Hepatocyte (in vitro differentiated cells): ENCODE measurements around the gene MEX3A. TPM values are rescaled to one million over a fixed set of nuclear protein-coding genes. Genes with fewer than 3 reads are reported as not detected.

Source experiments
- DNase-seq: peaks from one replicate; pipeline ENCODE4 v3.0.0-alpha.2; 2016; ENCODE audit warnings: low spot score
- H2AFZ ChIP-seq: fragments of 200-600 bp; sonication (generic); 2 replicates; pipeline ENCODE4 v1.6.0; 2016; ENCODE audit warnings: antibody characterized with exemption, mild to moderate bottlenecking
- H3K27ac ChIP-seq: fragments of 200-600 bp; sonication (generic); 2 replicates; pipeline ENCODE4 v1.5.1; 2016; ENCODE audit warnings: mild to moderate bottlenecking
- H3K27me3 ChIP-seq: fragments of 200-600 bp; sonication (generic); 2 replicates; pipeline ENCODE4 v1.6.1; 2016
- H3K36me3 ChIP-seq: fragments of 200-600 bp; sonication (generic); replicated peaks from 2 replicates; pipeline ENCODE4 v1.5.1; 2016; ENCODE audit warnings: low read depth; ENCODE audit not compliant: insufficient read depth
- H3K4me1 ChIP-seq: fragments of 200-600 bp; sonication (generic); 2 replicates; pipeline ENCODE4 v1.5.1; 2016; ENCODE audit warnings: mild to moderate bottlenecking, moderate library complexity; ENCODE audit not compliant: insufficient read depth
- H3K4me2 ChIP-seq: fragments of 200-600 bp; sonication (generic); 2 replicates; pipeline ENCODE4 v1.6.0; 2016
- H3K4me3 ChIP-seq: fragments of 200-600 bp; sonication (generic); 2 replicates; pipeline ENCODE4 v1.5.1; 2016; ENCODE audit warnings: mild to moderate bottlenecking
- H3K79me2 ChIP-seq: fragments of 200-600 bp; sonication (generic); 2 replicates; pipeline ENCODE4 v1.6.0; 2017; ENCODE audit warnings: mild to moderate bottlenecking
- H3K9me2 ChIP-seq: fragments of 200-600 bp; sonication (generic); replicated peaks from 2 replicates; pipeline ENCODE4 v1.6.0; 2017; ENCODE audit warnings: mild to moderate bottlenecking; ENCODE audit not compliant: insufficient read depth
- H3K9me3 ChIP-seq: fragments of 200-600 bp; sonication (generic); 2 replicates; pipeline ENCODE4 v1.5.1; 2016; ENCODE audit warnings: low read depth, mild to moderate bottlenecking
- H4K20me1 ChIP-seq: fragments of 200-600 bp; sonication (generic); 2 replicates; pipeline ENCODE4 v1.6.0; 2016; ENCODE audit warnings: mild to moderate bottlenecking; ENCODE audit not compliant: insufficient read depth, poor library complexity, severe bottlenecking
- CTCF ChIP-seq: fragments of 200-600 bp; sonication (generic); IDR thresholded peaks from 2 replicates; pipeline ENCODE4 v1.5.1; 2016; ENCODE audit warnings: antibody characterized with exemption, mild to moderate bottlenecking; ENCODE audit not compliant: poor library complexity
- EZH2 ChIP-seq: fragments of 200-600 bp; sonication (generic); IDR thresholded peaks from 2 replicates; pipeline ENCODE4 v1.6.1; 2016; ENCODE audit warnings: antibody characterized with exemption, mild to moderate bottlenecking, borderline replicate concordance
- EZH2phosphoT487 ChIP-seq: fragments of 200-600 bp; sonication (generic); IDR thresholded peaks from one replicate; pipeline ENCODE4 v1.6.1; 2018; ENCODE audit warnings: antibody characterized with exemption, mild to moderate bottlenecking, low read depth, moderate library complexity; ENCODE audit not compliant: unreplicated experiment, severe bottlenecking
- WGBS: methylation state at CpG from one replicate; pipeline ENCODE4 v1.1.6; 2016; ENCODE audit warnings: low lambda C conversion rate; ENCODE audit errors: missing lambda C conversion rate; 5-methylcytosine and 5-hydroxymethylcytosine counted together
- polyA plus RNA-seq: library from polyadenylated mRNA; unstranded; fragments of >200 nt; fragmentation: Nextera tagmentation; extraction: Ambion mirVana; gene quantifications from 2 replicates; pipeline ENCODE4 v1.2.1, GENCODE V29; 2016
- total RNA-seq: library from RNA; depleted of rRNA; stranded (reverse); fragments of >200 nt; gene quantifications from 2 replicates; pipeline ENCODE4 v1.2.3, GENCODE V29; 2014

Gene MEX3A
- total and polyA plus RNA-seq, 2 experiments from 2014 or later = 9.3 to 12.0 TPM

DNA sequence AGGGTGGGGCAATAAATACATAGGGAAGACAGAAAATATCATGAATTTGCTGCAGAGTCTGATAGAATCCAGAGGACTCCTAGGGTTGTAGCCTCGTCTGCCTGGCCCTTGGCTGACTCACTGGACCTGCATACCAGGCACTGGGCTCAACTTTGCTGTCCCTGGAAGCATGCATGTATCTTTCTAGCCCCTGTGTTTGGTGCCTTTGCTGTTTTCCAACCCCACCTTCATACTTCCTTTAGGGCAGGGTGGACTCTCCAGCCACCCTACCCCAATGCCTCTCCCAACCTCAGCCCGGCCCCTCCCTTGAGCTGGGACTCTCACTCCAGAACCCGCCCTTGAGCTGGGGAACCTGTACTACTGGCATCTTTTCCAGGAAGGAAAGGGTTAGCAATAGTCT is 20.1 kb downstream of the MEX3A start:
- DNase-seq = peak; percentile 40
- no peaks in the 10 kb centered on the region for H3K36me3 ChIP-seq
- H3K4me3 ChIP-seq = peak overlapping the region; percentile 51
- H3K79me2 ChIP-seq = peaks cover 42% of the 10 kb centered on the region
- no peaks in the 10 kb centered on the region for H3K9me3 ChIP-seq
- no peaks in the 10 kb centered on the region for H3K27me3 ChIP-seq
- peak overlapping the region; percentile 90 for H3K27ac ChIP-seq
- peaks cover 9% of the 10 kb centered on the region for H3K4me1 ChIP-seq
- peak overlapping the region; percentile 79 for H3K4me2 ChIP-seq
- TF ChIP-seq EZH2 (no peak), CTCF (no peak), EZH2phosphoT487 (no peak)
- H3K9me2 ChIP-seq = no peaks in the 10 kb centered on the region
- peaks cover 6% of the 10 kb centered on the region for H4K20me1 ChIP-seq
- WGBS = 73% methylated on average over 3 of the region's 3 CpGs
- H2AFZ ChIP-seq = no peak overlapping the region

DNA sequence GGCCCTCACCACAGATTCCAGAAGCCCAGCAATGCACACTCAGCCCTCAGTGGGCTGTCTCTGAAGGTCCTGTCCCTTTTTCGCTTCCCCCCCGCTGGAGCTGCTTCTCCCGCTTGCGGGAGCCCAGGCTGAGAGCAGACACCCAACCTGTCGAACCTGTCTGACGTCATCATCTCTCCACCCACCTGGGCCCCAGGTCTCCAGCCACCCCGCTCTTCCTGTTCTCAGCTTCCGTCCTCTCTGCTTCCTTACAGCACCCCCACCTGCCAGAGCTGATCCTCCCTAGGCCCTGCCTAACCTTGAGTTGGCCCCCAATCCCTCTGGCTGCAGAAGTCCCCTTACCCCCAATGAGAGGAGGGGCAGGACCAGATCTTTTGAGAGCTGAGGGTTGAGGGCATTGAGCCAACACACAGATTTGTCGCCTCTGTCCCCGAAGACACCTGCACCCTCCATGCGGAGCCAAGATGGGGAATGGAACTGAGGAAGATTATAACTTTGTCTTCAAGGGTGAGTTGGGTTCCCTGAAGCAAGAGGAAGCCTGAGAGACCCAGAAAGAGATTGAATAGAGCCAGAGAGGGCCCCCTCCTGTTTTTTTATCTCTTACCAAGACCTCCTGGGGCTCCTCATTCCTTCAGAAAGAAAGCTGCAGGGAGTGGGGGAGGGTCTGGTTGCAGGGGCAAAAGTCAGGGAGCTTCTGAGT is 21.2 kb downstream of the MEX3A start, which contains the start of gene RAB25:
Gene RAB25, plus strand, starts transcription at position 224 of the 700 bp plus-strand sequence. Its CDS starts 241 bp downstream, at position 465.
- Histone ChIP-seq H2AFZ (peak within 1 kb of the TSS; percentile 11), H4K20me1 (peaks cover 6% of the 10 kb centered on the region), H3K4me3 (peak within 1 kb of the TSS; percentile 51), H3K79me2 (peaks cover 49% of the 10 kb centered on the region), H3K27ac (peak within 1 kb of the TSS; percentile 90), H3K4me2 (peak within 1 kb of the TSS; percentile 79), H3K27me3 (no peaks in the 10 kb centered on the region), H3K9me3 (no peaks in the 10 kb centered on the region), H3K4me1 (peaks cover 9% of the 10 kb centered on the region), H3K36me3 (no peaks in the 10 kb centered on the region), H3K9me2 (no peaks in the 10 kb centered on the region)
- DNase-seq = peak; percentile 92
- no peak for TF ChIP-seq CTCF
- TF ChIP-seq EZH2phosphoT487 = no peak
- no peak for TF ChIP-seq EZH2
- WGBS = 24% methylated on average over 11 of the region's 11 CpGs

GRCh38 chr1:156056326-156056849 is 25.9 kb downstream of the MEX3A start:
- WGBS = 95% methylated on average over 1 of the region's 1 CpG
- Histone ChIP-seq H3K4me2 (no peak overlapping the region), H3K4me1 (peaks cover 3% of the 10 kb centered on the region), H3K36me3 (no peaks in the 10 kb centered on the region), H3K27ac (no peak overlapping the region), H3K27me3 (no peaks in the 10 kb centered on the region), H2AFZ (no peak overlapping the region), H3K79me2 (peaks cover 37% of the 10 kb centered on the region), H3K9me3 (no peaks in the 10 kb centered on the region), H3K9me2 (no peaks in the 10 kb centered on the region), H4K20me1 (peaks cover 4% of the 10 kb centered on the region), H3K4me3 (no peak overlapping the region)
- TF ChIP-seq CTCF (no peak), EZH2phosphoT487 (no peak), EZH2 (no peak)
- DNase-seq = no peak
